ENCODE measurements around the gene TPD52L1. TPM values are rescaled to one million over a fixed set of nuclear protein-coding genes. Genes with fewer than 3 reads are reported as not detected.

The TPD52L1 gene
- total and polyA plus RNA-seq, 2 experiments from 2014 or later, result 22.8 to 24.0 TPM

GRCh38 chr6:125151700-125152099, 1.9 kb upstream of the TPD52L1 start (continued):
- TF ChIP-seq, protein P1, sequence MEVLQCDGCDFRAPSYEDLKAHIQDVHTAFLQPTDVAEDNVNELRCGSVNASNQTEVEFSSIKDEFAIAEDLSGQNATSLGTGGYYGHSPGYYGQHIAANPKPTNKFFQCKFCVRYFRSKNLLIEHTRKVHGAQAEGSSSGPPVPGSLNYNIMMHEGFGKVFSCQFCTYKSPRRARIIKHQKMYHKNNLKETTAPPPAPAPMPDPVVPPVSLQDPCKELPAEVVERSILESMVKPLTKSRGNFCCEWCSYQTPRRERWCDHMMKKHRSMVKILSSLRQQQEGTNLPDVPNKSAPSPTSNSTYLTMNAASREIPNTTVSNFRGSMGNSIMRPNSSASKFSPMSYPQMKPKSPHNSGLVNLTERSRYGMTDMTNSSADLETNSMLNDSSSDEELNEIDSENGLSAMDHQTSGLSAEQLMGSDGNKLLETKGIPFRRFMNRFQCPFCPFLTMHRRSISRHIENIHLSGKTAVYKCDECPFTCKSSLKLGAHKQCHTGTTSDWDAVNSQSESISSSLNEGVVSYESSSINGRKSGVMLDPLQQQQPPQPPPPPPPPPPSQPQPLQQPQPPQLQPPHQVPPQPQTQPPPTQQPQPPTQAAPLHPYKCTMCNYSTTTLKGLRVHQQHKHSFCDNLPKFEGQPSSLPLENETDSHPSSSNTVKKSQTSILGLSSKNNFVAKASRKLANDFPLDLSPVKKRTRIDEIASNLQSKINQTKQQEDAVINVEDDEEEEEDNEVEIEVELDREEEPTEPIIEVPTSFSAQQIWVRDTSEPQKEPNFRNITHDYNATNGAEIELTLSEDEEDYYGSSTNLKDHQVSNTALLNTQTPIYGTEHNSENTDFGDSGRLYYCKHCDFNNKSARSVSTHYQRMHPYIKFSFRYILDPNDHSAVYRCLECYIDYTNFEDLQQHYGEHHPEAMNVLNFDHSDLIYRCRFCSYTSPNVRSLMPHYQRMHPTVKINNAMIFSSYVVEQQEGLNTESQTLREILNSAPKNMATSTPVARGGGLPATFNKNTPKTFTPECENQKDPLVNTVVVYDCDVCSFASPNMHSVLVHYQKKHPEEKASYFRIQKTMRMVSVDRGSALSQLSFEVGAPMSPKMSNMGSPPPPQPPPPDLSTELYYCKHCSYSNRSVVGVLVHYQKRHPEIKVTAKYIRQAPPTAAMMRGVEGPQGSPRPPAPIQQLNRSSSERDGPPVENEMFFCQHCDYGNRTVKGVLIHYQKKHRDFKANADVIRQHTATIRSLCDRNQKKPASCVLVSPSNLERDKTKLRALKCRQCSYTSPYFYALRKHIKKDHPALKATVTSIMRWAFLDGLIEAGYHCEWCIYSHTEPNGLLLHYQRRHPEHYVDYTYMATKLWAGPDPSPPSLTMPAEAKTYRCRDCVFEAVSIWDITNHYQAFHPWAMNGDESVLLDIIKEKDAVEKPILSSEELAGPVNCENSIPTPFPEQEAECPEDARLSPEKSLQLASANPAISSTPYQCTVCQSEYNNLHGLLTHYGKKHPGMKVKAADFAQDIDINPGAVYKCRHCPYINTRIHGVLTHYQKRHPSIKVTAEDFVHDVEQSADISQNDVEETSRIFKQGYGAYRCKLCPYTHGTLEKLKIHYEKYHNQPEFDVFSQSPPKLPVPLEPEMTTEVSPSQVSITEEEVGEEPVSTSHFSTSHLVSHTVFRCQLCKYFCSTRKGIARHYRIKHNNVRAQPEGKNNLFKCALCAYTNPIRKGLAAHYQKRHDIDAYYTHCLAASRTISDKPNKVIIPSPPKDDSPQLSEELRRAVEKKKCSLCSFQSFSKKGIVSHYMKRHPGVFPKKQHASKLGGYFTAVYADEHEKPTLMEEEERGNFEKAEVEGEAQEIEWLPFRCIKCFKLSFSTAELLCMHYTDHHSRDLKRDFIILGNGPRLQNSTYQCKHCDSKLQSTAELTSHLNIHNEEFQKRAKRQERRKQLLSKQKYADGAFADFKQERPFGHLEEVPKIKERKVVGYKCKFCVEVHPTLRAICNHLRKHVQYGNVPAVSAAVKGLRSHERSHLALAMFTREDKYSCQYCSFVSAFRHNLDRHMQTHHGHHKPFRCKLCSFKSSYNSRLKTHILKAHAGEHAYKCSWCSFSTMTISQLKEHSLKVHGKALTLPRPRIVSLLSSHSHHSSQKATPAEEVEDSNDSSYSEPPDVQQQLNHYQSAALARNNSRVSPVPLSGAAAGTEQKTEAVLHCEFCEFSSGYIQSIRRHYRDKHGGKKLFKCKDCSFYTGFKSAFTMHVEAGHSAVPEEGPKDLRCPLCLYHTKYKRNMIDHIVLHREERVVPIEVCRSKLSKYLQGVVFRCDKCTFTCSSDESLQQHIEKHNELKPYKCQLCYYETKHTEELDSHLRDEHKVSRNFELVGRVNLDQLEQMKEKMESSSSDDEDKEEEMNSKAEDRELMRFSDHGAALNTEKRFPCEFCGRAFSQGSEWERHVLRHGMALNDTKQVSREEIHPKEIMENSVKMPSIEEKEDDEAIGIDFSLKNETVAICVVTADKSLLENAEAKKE (CRISPR knock-in tag; IDR thresholded peaks at IDR 0.05), result no peak

DNA sequence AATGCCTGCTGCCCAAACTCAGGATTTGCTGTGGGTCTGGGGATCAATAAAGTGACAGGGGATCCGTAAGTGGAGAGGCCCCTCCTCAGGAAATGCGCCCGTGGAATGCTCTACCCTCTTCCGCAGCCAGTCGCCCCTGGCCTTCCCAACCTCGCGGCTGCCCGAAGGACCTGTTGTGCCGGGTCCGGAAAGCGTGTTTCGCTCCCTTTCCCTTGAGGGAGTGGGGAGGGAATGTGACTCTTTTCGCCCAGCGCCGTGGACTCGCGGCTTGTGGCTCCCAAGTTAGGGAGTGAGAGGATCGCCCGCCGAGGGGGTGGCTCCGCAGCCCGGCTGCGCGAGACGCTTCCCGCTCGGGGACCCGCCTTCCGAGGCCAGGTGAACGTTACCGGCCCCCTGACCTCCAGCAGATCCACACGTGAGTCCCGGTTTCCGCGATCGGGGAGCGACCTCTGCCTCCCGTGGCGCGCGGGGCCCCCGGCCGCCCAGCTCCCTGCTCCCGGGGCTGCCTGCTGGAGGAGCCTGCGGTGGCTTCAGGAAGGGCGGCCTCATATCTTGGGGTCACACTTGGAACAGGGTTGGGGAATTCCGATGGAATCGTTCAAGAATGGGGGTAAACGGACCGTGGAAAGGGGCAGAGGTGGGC, 666 bp downstream of the TPD52L1 start:
- no peaks in the 10 kb centered on the region for H3F3A ChIP-seq (replicated peaks; ENCODE audit: low read depth)
- DNase-seq (ENCODE audit: low spot score) (no peak), ATAC-seq (peak; percentile 54)
- H3K36me3 ChIP-seq (ENCODE audit: insufficient read depth), result no peaks in the 10 kb centered on the region
- H3K27ac ChIP-seq (ENCODE audit: low read depth), result no peak overlapping the region
- H3K4me3 ChIP-seq, result peak overlapping the region; percentile 75
- H3K27me3 Mint-ChIP-seq (ENCODE audit: insufficient read depth, low read depth, poor library complexity), result peaks cover 15% of the 10 kb centered on the region
- peak overlapping the region; percentile 83 for H3K4me3 Mint-ChIP-seq
- no peaks in the 10 kb centered on the region for H3K79me2 ChIP-seq (replicated peaks; ENCODE audit: insufficient read depth)
- no peak for TF ChIP-seq CREB1 (CRISPR knock-in tag; IDR thresholded peaks at IDR 0.05; ENCODE audit: low read depth)
- TF ChIP-seq EZH2 (IDR thresholded peaks at IDR 0.05; ENCODE audit: low read depth, unreplicated experiment), result peak; percentile 25
- H3K27ac Mint-ChIP-seq, result no peak overlapping the region
- H3K4me1 Mint-ChIP-seq, result peaks cover 20% of the 10 kb centered on the region; the same call in 2 of the 3 replicates
- peaks cover 9% of the 10 kb centered on the region; the same call in 1 of the 2 replicates for H3K4me1 ChIP-seq (ENCODE audit: insufficient read depth)
- no peaks in the 10 kb centered on the region for H4K20me1 ChIP-seq (replicated peaks; ENCODE audit: insufficient read depth)
- H3K27me3 ChIP-seq (ENCODE audit: insufficient read depth), result peaks cover 32% of the 10 kb centered on the region
- H3K9me2 ChIP-seq (ENCODE audit: insufficient read depth), result 0 out of 2 replicates have a peak, but pooled peaks cover 4% of the 10 kb centered on the region
- no peaks in the 10 kb centered on the region for H3K9me3 Mint-ChIP-seq
- peak overlapping the region; percentile 84 for H3K4me2 ChIP-seq
- H2AFZ ChIP-seq, result peak overlapping the region; percentile 98
- no peaks in the 10 kb centered on the region for H3K36me3 Mint-ChIP-seq (ENCODE audit: low read depth)

All from GM23338 (cell line).